ENCODE measurements around the gene APOBEC3H. TPM values are rescaled to one million over a fixed set of nuclear protein-coding genes. Genes with fewer than 3 reads are reported as not detected.

APOBEC3H gene
- total and polyA plus RNA-seq, 4 donors: 0.57 to 1.2 TPM; not detected in 2

DNA sequence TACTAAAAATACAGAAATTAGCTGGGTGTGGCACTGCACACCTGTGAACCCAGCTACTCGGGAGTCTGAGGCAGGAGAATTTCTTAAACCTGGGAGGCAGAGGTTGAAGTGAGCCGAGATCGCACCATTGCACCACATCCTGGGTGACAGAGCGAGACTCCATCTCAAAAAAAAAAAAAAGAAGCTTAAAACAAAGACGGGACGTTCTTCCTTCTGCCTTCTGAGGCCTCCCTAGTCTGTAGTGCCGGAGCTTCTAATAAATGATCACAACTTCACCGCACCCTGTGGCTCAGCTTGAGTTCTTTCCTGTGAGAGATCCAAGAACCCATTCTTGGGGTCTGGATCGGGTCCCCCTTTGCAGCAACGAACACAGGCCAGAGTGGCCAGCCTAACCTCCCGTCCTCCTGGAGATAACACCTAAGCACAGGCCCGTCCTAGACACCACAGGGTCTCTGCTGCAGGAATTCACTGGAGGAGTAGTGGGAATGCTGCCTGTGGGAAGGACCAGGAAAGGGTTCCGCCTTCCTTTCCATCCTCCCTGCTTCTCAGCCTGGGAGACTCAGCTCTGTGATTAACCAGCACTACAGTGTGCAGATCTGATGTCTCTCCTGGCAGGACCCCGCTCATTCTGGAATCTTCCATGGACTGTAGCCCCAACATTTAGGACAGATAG, 2.2 kb upstream of the APOBEC3H start:
- Histone ChIP-seq H3K27me3 (ENCODE audit: control insufficient read depth in 3 of 3, insufficient read depth in 3 of 3, low read length in 2 of 3) (no peaks in the 10 kb centered on the region), H3K27ac (ENCODE audit: low read depth in 1 of 2, low read length in 1 of 2) (no peak overlapping the region), H3K4me3 (no peak overlapping the region), H3K36me3 (ENCODE audit: control insufficient read depth in 4 of 4, insufficient read depth in 4 of 4, low read length in 4 of 4) (no peaks in the 10 kb centered on the region), H3K9me3 (ENCODE audit: control insufficient read depth in 4 of 4, insufficient read depth in 3 of 4, low read length in 3 of 4) (no peaks in the 10 kb centered on the region), H3K4me1 (ENCODE audit: control insufficient read depth in 5 of 5, insufficient read depth in 5 of 5, low read length in 5 of 5) (peaks cover 0 to 3% (median 0%) of the 10 kb centered on the region in 5 donors), H3K9ac (ENCODE audit: insufficient read depth in 1 of 2, low read length in 2 of 2) (no peak overlapping the region)
- WGBS, 2 donors: 73 to 77% methylated on average over 14 of the region's 14 CpGs
- DNase-seq: no peak
- ATAC-seq (ENCODE audit: insufficient read depth, low FRiP score): no peak
- no peak for TF ChIP-seq CTCF (IDR thresholded peaks at IDR 0.05; ENCODE audit: control extremely low read depth, extremely low read depth)

DNA sequence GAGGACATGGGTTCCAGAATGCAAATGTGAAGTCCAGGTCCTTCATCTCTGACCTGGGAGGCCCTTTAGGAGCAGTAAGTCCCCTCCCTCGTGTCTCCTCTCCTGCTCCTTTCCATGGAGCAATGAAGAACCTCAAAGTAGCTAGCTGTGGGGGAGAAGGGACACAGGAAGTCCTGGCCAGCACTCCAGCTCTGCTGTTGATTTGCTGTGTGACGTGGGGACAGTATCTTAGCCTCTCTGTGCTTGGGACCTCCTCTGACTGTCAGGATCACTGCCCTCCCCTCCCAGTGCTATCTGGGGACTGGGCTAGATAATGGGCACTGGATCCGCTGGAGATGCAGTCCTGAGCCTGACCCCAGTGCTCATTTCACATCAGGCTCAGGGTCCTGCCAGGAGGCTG, 1.1 kb upstream of the APOBEC3H start:
- Histone ChIP-seq H3K9me3 (ENCODE audit: control insufficient read depth in 4 of 4, insufficient read depth in 3 of 4, low read length in 3 of 4) (no peaks in the 10 kb centered on the region), H3K9ac (ENCODE audit: insufficient read depth in 1 of 2, low read length in 2 of 2) (no peak overlapping the region), H3K27ac (ENCODE audit: low read depth in 1 of 2, low read length in 1 of 2) (no peak overlapping the region), H3K4me3 (no peak overlapping the region), H3K4me1 (ENCODE audit: control insufficient read depth in 5 of 5, insufficient read depth in 5 of 5, low read length in 5 of 5) (peaks cover 0 to 3% (median 0%) of the 10 kb centered on the region in 5 donors), H3K36me3 (ENCODE audit: control insufficient read depth in 4 of 4, insufficient read depth in 4 of 4, low read length in 4 of 4) (no peaks in the 10 kb centered on the region), H3K27me3 (ENCODE audit: control insufficient read depth in 3 of 3, insufficient read depth in 3 of 3, low read length in 2 of 3) (no peaks in the 10 kb centered on the region)
- WGBS, 2 donors: 90 to 100% methylated on average over 3 of the region's 3 CpGs
- ATAC-seq (ENCODE audit: insufficient read depth, low FRiP score) (no peak), DNase-seq (no peak)
- no peak for TF ChIP-seq CTCF (IDR thresholded peaks at IDR 0.05; ENCODE audit: control extremely low read depth, extremely low read depth)

DNA sequence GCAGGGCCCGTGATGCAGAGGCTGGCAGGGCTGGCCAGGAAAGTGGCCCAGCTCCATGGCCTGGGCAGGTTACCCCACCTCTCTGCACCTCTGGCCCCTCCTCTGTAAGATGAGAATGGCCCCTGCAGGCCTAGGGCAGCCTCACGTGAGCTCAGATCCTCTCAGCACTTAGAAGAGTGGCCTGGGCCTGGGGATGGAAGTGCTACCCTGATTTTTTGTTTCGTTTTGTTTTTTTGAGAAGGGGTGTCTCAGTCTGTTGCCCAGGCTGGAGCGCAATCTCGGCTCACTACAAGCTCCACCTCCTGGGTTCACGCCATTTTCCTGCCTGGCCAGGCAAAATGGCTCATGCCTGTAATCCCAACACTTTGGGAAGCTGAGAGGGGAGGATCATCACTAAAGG, 982 bp downstream of the APOBEC3H start:
- Histone ChIP-seq H3K4me1 (ENCODE audit: control insufficient read depth in 5 of 5, insufficient read depth in 5 of 5, low read length in 5 of 5) (peaks cover 0 to 3% (median 0%) of the 10 kb centered on the region in 5 donors), H3K4me3 (no peak overlapping the region), H3K27ac (ENCODE audit: low read depth in 1 of 2, low read length in 1 of 2) (no peak overlapping the region), H3K9me3 (ENCODE audit: control insufficient read depth in 4 of 4, insufficient read depth in 3 of 4, low read length in 3 of 4) (no peaks in the 10 kb centered on the region), H3K27me3 (ENCODE audit: control insufficient read depth in 3 of 3, insufficient read depth in 3 of 3, low read length in 2 of 3) (no peaks in the 10 kb centered on the region), H3K36me3 (ENCODE audit: control insufficient read depth in 4 of 4, insufficient read depth in 4 of 4, low read length in 4 of 4) (no peaks in the 10 kb centered on the region), H3K9ac (ENCODE audit: insufficient read depth in 1 of 2, low read length in 2 of 2) (no peak overlapping the region)
- WGBS, 2 donors: 75 to 85% methylated on average over 6 of the region's 6 CpGs
- no peak for ATAC-seq (ENCODE audit: insufficient read depth, low FRiP score)
- DNase-seq: no peak
- TF ChIP-seq CTCF (IDR thresholded peaks at IDR 0.05; ENCODE audit: control extremely low read depth, extremely low read depth): no peak

DNA sequence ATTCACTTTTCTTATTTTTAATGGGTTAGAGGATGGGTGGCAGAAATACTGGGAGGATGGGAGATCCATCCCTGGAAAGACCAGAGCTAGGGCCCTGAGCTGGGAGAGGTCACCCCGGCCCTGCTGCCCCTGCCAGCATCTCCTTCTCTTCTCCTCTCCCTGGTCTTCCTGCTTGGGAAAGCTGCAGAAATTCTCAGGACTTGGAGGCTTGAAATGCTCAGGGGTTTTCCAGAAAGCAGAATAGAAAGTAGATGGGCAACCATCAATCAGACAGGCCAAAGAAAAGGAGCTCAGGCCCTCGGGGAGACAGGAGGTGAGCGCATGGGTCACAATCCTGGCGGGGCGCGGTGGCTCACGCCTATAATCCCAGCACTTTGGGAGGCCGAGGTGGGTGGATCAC, 1.5 kb downstream of the APOBEC3H start:
- Histone ChIP-seq H3K36me3 (ENCODE audit: control insufficient read depth in 4 of 4, insufficient read depth in 4 of 4, low read length in 4 of 4) (no peaks in the 10 kb centered on the region), H3K9ac (ENCODE audit: insufficient read depth in 1 of 2, low read length in 2 of 2) (no peak overlapping the region), H3K27me3 (ENCODE audit: control insufficient read depth in 3 of 3, insufficient read depth in 3 of 3, low read length in 2 of 3) (no peaks in the 10 kb centered on the region), H3K4me3 (no peak overlapping the region), H3K9me3 (ENCODE audit: control insufficient read depth in 4 of 4, insufficient read depth in 3 of 4, low read length in 3 of 4) (no peaks in the 10 kb centered on the region), H3K4me1 (ENCODE audit: control insufficient read depth in 5 of 5, insufficient read depth in 5 of 5, low read length in 5 of 5) (peaks cover 0 to 3% (median 0%) of the 10 kb centered on the region in 5 donors), H3K27ac (ENCODE audit: low read depth in 1 of 2, low read length in 1 of 2) (no peak overlapping the region)
- WGBS, 2 donors: 84 to 90% methylated on average over 8 of the region's 8 CpGs
- DNase-seq (no peak), ATAC-seq (ENCODE audit: insufficient read depth, low FRiP score) (no peak)
- TF ChIP-seq CTCF (IDR thresholded peaks at IDR 0.05; ENCODE audit: control extremely low read depth, extremely low read depth): no peak
